Measurements from ENCODE around the gene BID. TPM values are rescaled to one million over a fixed set of nuclear protein-coding genes. Genes with fewer than 3 reads are reported as not detected.

BID gene
- total RNA-seq, 2 donors from 2014 or later: 20.1 to 24.4 TPM

- Mint-ChIP-seq H3K27me3 (ENCODE audit: insufficient read depth) (peaks cover 11% of the 10 kb centered on the region), H3K36me3 (ENCODE audit: low read depth) (no peaks in the 10 kb centered on the region), H3K4me3 (no peak overlapping the region), H3K4me1 (peaks cover 3% of the 10 kb centered on the region), H3K27ac (no peak overlapping the region), H3K9me3 (no peaks in the 10 kb centered on the region)
- Histone ChIP-seq H3K27me3 (ENCODE audit: control insufficient read depth, insufficient read depth, low read length, poor library complexity, severe bottlenecking) (peaks cover 11% of the 10 kb centered on the region), H3K4me1 (ENCODE audit: control insufficient read depth, insufficient read depth, low read length) (no peaks in the 10 kb centered on the region), H3K9ac (ENCODE audit: extremely low read depth, low read length, poor library complexity, severe bottlenecking) (no peak overlapping the region), H3K36me3 (ENCODE audit: control insufficient read depth, insufficient read depth, low read length) (no peaks in the 10 kb centered on the region), H3K9me3 (ENCODE audit: control insufficient read depth, low read length) (no peaks in the 10 kb centered on the region), H3K4me3 (ENCODE audit: low read length) (no peak overlapping the region), H3K27ac (ENCODE audit: low read depth, low read length) (no peak overlapping the region)
- WGBS, 2 experiments (ENCODE audit: insufficient coverage in 1 of 2, insufficient read length in 1 of 2): 95 to 96% methylated on average over 16 to 23 of the region's 23 CpGs
- no peak for DNase-seq
- no peak for TF ChIP-seq CTCF (conservative IDR thresholded peaks at IDR 0.05)
Observed at GRCh38 chr22:17778412-17778976, 4.2 kb upstream of the BID start.

- Mint-ChIP-seq H3K4me3 (no peak overlapping the region), H3K4me1 (peaks cover 8% of the 10 kb centered on the region), H3K27me3 (ENCODE audit: insufficient read depth) (peaks cover 19% of the 10 kb centered on the region), H3K9me3 (no peaks in the 10 kb centered on the region), H3K36me3 (ENCODE audit: low read depth) (no peaks in the 10 kb centered on the region), H3K27ac (no peak overlapping the region)
- H3K4me1 ChIP-seq (ENCODE audit: control insufficient read depth, insufficient read depth, low read length): no peaks in the 10 kb centered on the region
- H3K27ac ChIP-seq (ENCODE audit: low read depth, low read length): no peak overlapping the region
- H3K36me3 ChIP-seq (ENCODE audit: control insufficient read depth, insufficient read depth, low read length): no peaks in the 10 kb centered on the region
- no peaks in the 10 kb centered on the region for H3K9me3 ChIP-seq (ENCODE audit: control insufficient read depth, low read length)
- WGBS, 2 experiments (ENCODE audit: insufficient coverage in 1 of 2, insufficient read length in 1 of 2): 85 to 93% methylated on average over 3 to 6 of the region's 6 CpGs
- TF ChIP-seq CTCF (conservative IDR thresholded peaks at IDR 0.05): no peak
- no peak overlapping the region for H3K4me3 ChIP-seq (ENCODE audit: low read length)
- no peak overlapping the region for H3K9ac ChIP-seq (ENCODE audit: extremely low read depth, low read length, poor library complexity, severe bottlenecking)
- peaks cover 11% of the 10 kb centered on the region for H3K27me3 ChIP-seq (ENCODE audit: control insufficient read depth, insufficient read depth, low read length, poor library complexity, severe bottlenecking)
- no peak for DNase-seq
Observed at GRCh38 chr22:17777717-17778044, 3.4 kb upstream of the BID start.

- peaks cover 20% of the 10 kb centered on the region for H3K27me3 Mint-ChIP-seq (ENCODE audit: insufficient read depth)
- no peaks in the 10 kb centered on the region for H3K9me3 Mint-ChIP-seq
- no peak overlapping the region for H3K4me3 ChIP-seq (ENCODE audit: low read length)
- peaks cover 8% of the 10 kb centered on the region for H3K4me1 Mint-ChIP-seq
- H3K9me3 ChIP-seq (ENCODE audit: control insufficient read depth, low read length): no peaks in the 10 kb centered on the region
- no peak overlapping the region for H3K27ac Mint-ChIP-seq
- no peaks in the 10 kb centered on the region for H3K4me1 ChIP-seq (ENCODE audit: control insufficient read depth, insufficient read depth, low read length)
- H3K9ac ChIP-seq (ENCODE audit: extremely low read depth, low read length, poor library complexity, severe bottlenecking): no peak overlapping the region
- H3K27me3 ChIP-seq (ENCODE audit: control insufficient read depth, insufficient read depth, low read length, poor library complexity, severe bottlenecking): peaks cover 11% of the 10 kb centered on the region
- no peaks in the 10 kb centered on the region for H3K36me3 Mint-ChIP-seq (ENCODE audit: low read depth)
- no peak for DNase-seq
- no peak overlapping the region for H3K27ac ChIP-seq (ENCODE audit: low read depth, low read length)
- no peak overlapping the region for H3K4me3 Mint-ChIP-seq
- H3K36me3 ChIP-seq (ENCODE audit: control insufficient read depth, insufficient read depth, low read length): no peaks in the 10 kb centered on the region
- WGBS, 2 experiments (ENCODE audit: insufficient coverage in 1 of 2, insufficient read length in 1 of 2): 90 to 93% methylated on average over 26 to 27 of the region's 27 CpGs
- no peak for TF ChIP-seq CTCF (conservative IDR thresholded peaks at IDR 0.05)
Observed at GRCh38 chr22:17777005-17777716, 2.9 kb upstream of the BID start.
